Measurements from ENCODE around the gene TMEM190. TPM values are rescaled to one million over a fixed set of nuclear protein-coding genes. Genes with fewer than 3 reads are reported as not detected.
A peak's percentile ranks its signal among the peaks of the same experiment; 100 is the strongest.

TMEM190 gene
- total RNA-seq, 2 experiments from 2014 or later, result not detected

DNA sequence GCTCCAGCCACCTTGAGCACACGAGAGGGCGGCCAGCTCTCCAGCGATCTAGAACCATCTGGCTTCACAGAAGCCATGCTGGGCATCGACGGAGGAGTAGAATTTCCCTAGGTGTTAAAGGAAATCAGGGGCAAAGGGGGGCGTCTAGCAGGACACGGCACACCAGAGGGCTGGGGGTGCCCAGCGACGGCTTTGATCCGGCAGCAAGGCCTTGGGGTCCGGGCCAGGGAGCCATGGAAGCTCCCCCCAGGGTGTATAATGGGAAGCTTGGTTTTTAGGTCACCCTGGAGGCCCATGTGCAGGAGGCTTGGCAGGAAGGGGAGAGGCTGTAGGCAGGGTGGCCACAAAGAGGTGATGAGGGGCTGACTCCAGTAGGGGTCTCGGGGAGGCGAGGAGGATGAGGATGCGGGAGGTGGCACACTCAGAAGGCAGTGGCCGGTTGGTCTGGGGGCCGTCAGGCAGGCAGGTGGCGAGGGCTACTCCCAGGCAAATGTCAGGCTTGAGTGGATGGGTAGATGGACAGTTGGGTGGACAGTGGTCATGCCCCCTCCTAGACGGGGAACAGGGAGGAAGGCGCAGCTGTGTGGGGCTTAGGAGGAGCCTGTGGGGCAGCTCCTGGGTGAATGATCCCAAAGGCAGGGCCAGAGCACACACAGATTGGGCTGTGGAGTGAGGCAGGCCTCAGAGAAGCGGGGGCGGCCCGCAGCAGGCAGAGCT, 31.4 kb upstream of the TMEM190 start:
- H3K4me3 Mint-ChIP-seq, result no peak overlapping the region
- H3K36me3 Mint-ChIP-seq, result peaks cover 2% of the 10 kb centered on the region
- no peaks in the 10 kb centered on the region for H3K9me3 Mint-ChIP-seq (ENCODE audit: low read depth)
- no peak for DNase-seq
- ATAC-seq, result no peak
- H3K27me3 Mint-ChIP-seq, result no peaks in the 10 kb centered on the region
- H3K4me1 Mint-ChIP-seq, result peaks cover 9% of the 10 kb centered on the region
- CTCF ChIA-PET, result no interaction called here
- no peak overlapping the region for H3K27ac Mint-ChIP-seq

DNA sequence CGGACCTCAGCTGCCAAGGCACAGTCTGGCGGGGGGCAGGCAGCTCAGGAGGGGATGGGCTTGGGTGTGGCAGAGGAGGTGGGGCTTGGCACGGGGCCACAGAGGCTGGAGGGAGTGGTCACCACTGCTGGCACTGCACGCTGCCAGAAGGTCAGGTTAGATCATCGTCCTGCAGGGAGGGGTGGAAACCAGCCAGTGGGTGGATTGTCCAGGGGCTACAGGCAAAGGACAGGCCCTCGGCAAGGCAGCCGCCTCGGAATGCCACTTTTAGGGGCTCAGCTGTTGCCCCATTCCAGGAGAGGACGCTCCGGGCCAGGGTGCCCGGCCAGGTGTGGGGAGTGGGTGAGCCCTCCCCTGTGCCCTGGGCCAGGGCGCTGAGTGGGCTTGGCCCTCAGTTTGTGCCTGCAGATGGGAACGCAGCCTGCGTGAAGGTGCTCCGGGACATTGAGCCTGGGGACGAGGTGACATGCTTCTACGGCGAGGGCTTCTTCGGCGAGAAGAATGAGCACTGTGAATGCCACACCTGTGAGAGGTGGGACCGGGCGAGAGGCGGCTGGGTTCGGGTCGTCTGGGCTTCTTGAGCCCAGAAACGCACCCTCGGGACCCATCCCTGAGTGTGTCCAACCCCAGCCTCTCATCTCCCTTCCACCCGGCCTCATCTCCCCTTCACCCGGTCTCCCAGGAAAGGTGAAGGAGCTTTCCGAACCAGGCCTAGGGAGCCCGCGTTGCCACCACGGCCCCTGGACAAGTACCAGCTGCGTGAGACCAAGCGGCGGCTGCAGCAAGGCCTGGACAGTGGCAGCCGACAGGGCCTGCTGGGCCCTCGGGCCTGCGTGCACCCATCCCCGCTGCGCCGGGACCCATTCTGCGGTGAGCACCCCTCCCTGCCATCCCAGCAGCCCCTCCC, 30.6 kb upstream of the TMEM190 start:
- CTCF ChIA-PET, result interaction anchor here (1.3 kb wide), 1 partner anchor 44 kb away, joined by 3 read pairs; no protein-coding TSS in a partner anchor
- DNase-seq, result no peak
- ATAC-seq, result no peak
- Mint-ChIP-seq H3K4me3 (no peak overlapping the region), H3K36me3 (peaks cover 2% of the 10 kb centered on the region), H3K27ac (no peak overlapping the region), H3K9me3 (ENCODE audit: low read depth) (no peaks in the 10 kb centered on the region), H3K4me1 (peaks cover 10% of the 10 kb centered on the region), H3K27me3 (peaks cover 1% of the 10 kb centered on the region)

GRCh38 chr19:55346725-55347441, 29.7 kb upstream of the TMEM190 start:
- Mint-ChIP-seq H3K27me3 (peaks cover 8% of the 10 kb centered on the region), H3K27ac (no peak overlapping the region), H3K4me1 (peaks cover 12% of the 10 kb centered on the region), H3K36me3 (peaks cover 2% of the 10 kb centered on the region), H3K4me3 (no peak overlapping the region), H3K9me3 (ENCODE audit: low read depth) (no peaks in the 10 kb centered on the region)
- DNase-seq, result no peak
- CTCF ChIA-PET, result interaction anchor here (1.3 kb wide), 1 partner anchor 45 kb away, joined by 3 read pairs; no protein-coding TSS in a partner anchor
- ATAC-seq, result no peak

DNA sequence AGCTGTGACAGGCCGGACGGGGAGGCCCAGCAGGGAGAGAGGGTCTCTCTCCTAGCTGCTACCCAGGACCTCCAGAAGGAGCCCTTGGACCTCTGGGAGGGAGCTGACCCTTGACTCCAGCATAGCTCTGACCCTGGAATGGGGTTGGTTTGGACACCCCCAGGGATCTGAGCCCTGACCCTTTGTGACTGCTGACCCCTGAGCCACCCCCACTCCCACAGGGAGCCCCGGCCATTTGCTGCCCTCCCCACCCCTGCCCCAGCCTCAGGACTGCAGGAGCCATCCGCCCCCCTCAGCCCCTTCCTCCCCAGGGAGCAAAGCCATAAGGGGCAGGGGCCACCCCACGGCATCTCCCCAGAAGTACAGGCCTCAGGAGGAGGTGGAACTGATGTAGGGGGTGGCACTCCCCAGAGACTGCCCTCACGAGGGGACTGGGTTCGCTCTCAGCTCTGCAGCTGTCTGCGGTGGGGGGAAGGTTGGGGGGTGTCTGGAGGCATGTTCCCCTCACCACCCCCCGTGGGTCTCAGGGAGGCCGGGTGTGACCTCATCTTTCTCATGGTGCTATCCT, 29.1 kb upstream of the TMEM190 start:
- H3K9me3 Mint-ChIP-seq (ENCODE audit: low read depth), result no peaks in the 10 kb centered on the region
- H3K27me3 Mint-ChIP-seq, result peaks cover 15% of the 10 kb centered on the region
- CTCF ChIA-PET, result interaction anchor here (1.3 kb wide), 1 partner anchor 46 kb away, joined by 3 read pairs; no protein-coding TSS in a partner anchor
- H3K4me1 Mint-ChIP-seq, result peaks cover 17% of the 10 kb centered on the region
- H3K36me3 Mint-ChIP-seq, result peaks cover 2% of the 10 kb centered on the region
- DNase-seq (no peak), ATAC-seq (no peak)
- H3K27ac Mint-ChIP-seq, result no peak overlapping the region
- no peak overlapping the region for H3K4me3 Mint-ChIP-seq

DNA sequence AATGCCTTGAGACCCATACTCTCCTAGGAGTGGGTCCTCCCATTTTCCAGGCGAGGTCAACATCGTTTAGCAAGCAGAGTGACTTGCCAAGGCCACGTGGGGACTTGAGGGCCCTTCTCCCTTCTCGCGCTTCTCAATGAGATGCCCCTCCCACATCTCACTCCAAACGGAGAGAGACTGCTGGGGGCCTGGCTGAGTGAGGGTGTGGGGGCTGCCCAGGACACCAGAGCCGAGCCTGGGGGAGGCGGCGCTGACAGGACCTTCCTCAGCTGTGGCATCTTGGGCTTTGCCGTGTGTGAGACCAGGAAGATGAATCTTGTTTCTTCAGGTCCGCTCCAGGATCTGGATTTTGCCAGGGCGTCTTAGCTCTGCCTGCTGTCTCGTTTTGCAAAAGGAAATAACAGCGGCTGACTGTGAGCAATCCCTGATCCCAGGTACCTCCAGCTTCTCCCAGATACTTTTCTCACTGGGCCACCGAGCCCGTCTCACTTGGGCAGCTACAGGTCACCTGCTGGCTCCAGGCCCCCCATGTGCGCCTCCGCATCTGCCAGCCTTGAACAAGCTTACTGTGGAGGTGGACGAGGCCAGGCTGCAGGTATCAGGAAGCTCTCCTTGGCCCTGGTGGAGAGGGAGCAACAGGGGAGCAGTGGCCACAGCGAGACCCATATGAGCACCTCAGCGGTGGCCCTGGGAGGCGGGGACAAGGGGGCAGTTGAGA, 28.1 kb upstream of the TMEM190 start:
- no peak overlapping the region for H3K27ac Mint-ChIP-seq
- peaks cover 24% of the 10 kb centered on the region for H3K27me3 Mint-ChIP-seq
- CTCF ChIA-PET, result interaction anchor here (0.9 kb wide), 1 partner anchor 47 kb away, joined by 5 read pairs; no protein-coding TSS in a partner anchor
- H3K4me1 Mint-ChIP-seq, result peaks cover 26% of the 10 kb centered on the region
- ATAC-seq (no peak), DNase-seq (no peak)
- no peaks in the 10 kb centered on the region for H3K9me3 Mint-ChIP-seq (ENCODE audit: low read depth)
- H3K36me3 Mint-ChIP-seq, result no peaks in the 10 kb centered on the region
- H3K4me3 Mint-ChIP-seq, result no peak overlapping the region

DNA sequence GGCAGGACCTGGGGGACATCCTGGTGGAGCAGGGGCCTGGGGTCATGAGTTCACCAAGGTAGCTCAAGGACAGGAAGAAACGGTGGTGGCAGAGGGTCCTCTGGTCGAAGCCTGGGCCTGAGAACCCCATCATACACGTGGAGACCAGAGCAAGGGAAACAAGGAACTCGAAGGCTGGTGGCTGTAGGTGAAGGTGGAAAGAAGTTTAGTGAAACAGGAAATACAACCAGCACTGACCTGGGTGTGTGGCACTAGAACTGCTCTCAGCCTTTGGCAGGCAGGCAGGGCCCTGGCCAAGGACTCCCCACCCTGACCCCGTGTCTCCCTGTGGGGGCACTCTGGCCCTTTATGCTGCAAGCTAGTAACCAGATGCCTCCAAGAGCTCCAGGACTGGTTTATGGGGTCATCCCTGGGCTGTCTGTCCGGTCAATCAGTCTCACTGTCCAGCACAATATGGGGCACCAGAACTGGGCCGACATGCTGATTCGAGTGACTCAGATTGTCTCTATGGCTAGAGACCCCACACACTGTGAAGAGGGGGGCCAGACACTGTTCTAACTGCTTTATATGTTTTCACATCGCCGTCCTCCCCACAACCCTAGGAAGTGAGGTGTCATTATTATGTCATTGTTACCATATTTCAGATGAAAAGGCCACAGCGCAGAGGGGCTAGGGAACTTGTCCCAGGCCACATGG, 25.9 kb upstream of the TMEM190 start:
- peak overlapping the region; percentile 59 for H3K27ac Mint-ChIP-seq
- DNase-seq (no peak), ATAC-seq (no peak)
- H3K4me3 Mint-ChIP-seq, result no peak overlapping the region
- peaks cover 31% of the 10 kb centered on the region for H3K4me1 Mint-ChIP-seq
- H3K27me3 Mint-ChIP-seq, result peaks cover 36% of the 10 kb centered on the region
- H3K36me3 Mint-ChIP-seq, result no peaks in the 10 kb centered on the region
- CTCF ChIA-PET, result interaction anchor here (0.6 to 1.3 kb wide), 4 partner anchors 11 to 67 kb away, joined by 3 to 4 read pairs (median 4); partner anchors contain the start of gene KMT5C
- H3K9me3 Mint-ChIP-seq (ENCODE audit: low read depth), result no peaks in the 10 kb centered on the region

- Mint-ChIP-seq H3K9me3 (ENCODE audit: low read depth) (no peaks in the 10 kb centered on the region), H3K36me3 (no peaks in the 10 kb centered on the region), H3K27ac (no peak overlapping the region), H3K4me3 (no peak overlapping the region), H3K4me1 (peaks cover 31% of the 10 kb centered on the region), H3K27me3 (peaks cover 49% of the 10 kb centered on the region)
- DNase-seq (peak; percentile 64), ATAC-seq (peak; percentile 18)
- CTCF ChIA-PET, result interaction anchor here (0.8 to 1.7 kb wide), 4 partner anchors 11 to 210 kb away, joined by 3 to 5 read pairs (median 3); partner anchors contain the start of gene KMT5C
Observed at GRCh38 chr19:55352040-55352439, 24.6 kb upstream of the TMEM190 start.

GRCh38 chr19:55352549-55353145, 24.0 kb upstream of the TMEM190 start:
- no peak overlapping the region for H3K27ac Mint-ChIP-seq
- peaks cover 54% of the 10 kb centered on the region for H3K27me3 Mint-ChIP-seq
- H3K4me1 Mint-ChIP-seq, result peaks cover 31% of the 10 kb centered on the region
- no peaks in the 10 kb centered on the region for H3K36me3 Mint-ChIP-seq
- DNase-seq, result no peak
- CTCF ChIA-PET, result interaction anchor here (0.8 to 1.7 kb wide), 4 partner anchors 12 to 211 kb away, joined by 3 to 5 read pairs (median 3); partner anchors contain the start of gene KMT5C
- no peak for ATAC-seq
- H3K9me3 Mint-ChIP-seq (ENCODE audit: low read depth), result no peaks in the 10 kb centered on the region
- H3K4me3 Mint-ChIP-seq, result peak overlapping the region; percentile 10

- peaks cover 31% of the 10 kb centered on the region for H3K4me1 Mint-ChIP-seq
- no peak for DNase-seq
- ATAC-seq, result no peak
- CTCF ChIA-PET, result interaction anchor here (1.7 kb wide), 1 partner anchor 51 kb away, joined by 3 read pairs; no protein-coding TSS in a partner anchor
- H3K36me3 Mint-ChIP-seq, result no peaks in the 10 kb centered on the region
- peaks cover 54% of the 10 kb centered on the region for H3K27me3 Mint-ChIP-seq
- H3K9me3 Mint-ChIP-seq (ENCODE audit: low read depth), result no peaks in the 10 kb centered on the region
- H3K4me3 Mint-ChIP-seq, result peak overlapping the region; percentile 60
- H3K27ac Mint-ChIP-seq, result no peak overlapping the region
Observed at GRCh38 chr19:55353356-55353802, 23.2 kb upstream of the TMEM190 start.

GRCh38 chr19:55353803-55354697, 22.6 kb upstream of the TMEM190 start:
- Mint-ChIP-seq H3K4me1 (peaks cover 31% of the 10 kb centered on the region), H3K27ac (peak overlapping the region; percentile 21), H3K27me3 (peaks cover 54% of the 10 kb centered on the region), H3K9me3 (ENCODE audit: low read depth) (no peaks in the 10 kb centered on the region), H3K36me3 (no peaks in the 10 kb centered on the region), H3K4me3 (peak overlapping the region; percentile 60)
- peak; percentile 74 for DNase-seq
- ATAC-seq, result peak; percentile 86
- CTCF ChIA-PET, result interaction anchor here (1.9 kb wide), 1 partner anchor 29 kb away, joined by 4 read pairs; the partner anchor contains the start of gene TMEM238

Measured in activated CD8-positive, alpha-beta memory T cell treated with anti-CD3 and anti-CD28 coated beads, Interleukin-2, amount 10 ng/mL, durations not matched to agents 7 days and 5 days (primary cell).